H1 (cell line): ENCODE data around the gene IL1RAP. TPM values are rescaled to one million over a fixed set of nuclear protein-coding genes. Genes with fewer than 3 reads are reported as not detected.

Experiments
- CTCF ChIA-PET: fragments of 300-600 bp; sonication (Branson Sonifier 250); formaldehyde crosslinking; loops from one replicate; lab custom pipeline; 2021; ENCODE audit not compliant: partially characterized antibody; lab: Charles Lee
- POLR2A ChIA-PET: fragments of 300-600 bp; sonication (Branson Sonifier 250); formaldehyde crosslinking; loops from one replicate; lab custom pipeline; 2021; ENCODE audit warnings: inconsistent platforms; ENCODE audit not compliant: partially characterized antibody; lab: Charles Lee
- DNase-seq, 2 experiments: peaks; one replicate each; pipeline versions ENCODE4 v3.0.0 to v3.0.0-alpha.2; 2010 to 2022; ENCODE audit warnings: low spot score in 2 of 2, low read depth in 1 of 2, mixed read lengths in 1 of 2
- FAIRE-seq: peaks from 2 replicates; lab custom pipeline; 2011; peaks lifted over from hg19 to GRCh38; lab: Jason Lieb, UNC
- H2AFZ ChIP-seq: 2 replicates; pipeline ENCODE4 v1.8.1; 2012; ENCODE audit warnings: low read length, inconsistent platforms
- H2AK5ac ChIP-seq: 2 replicates; pipeline ENCODE4 v1.6.1; 2013; ENCODE audit warnings: low read depth, low read length
- H2BK120ac ChIP-seq: replicated peaks from 2 replicates; pipeline ENCODE3; 2013; ENCODE audit warnings: low read depth, low read length, inconsistent platforms
- H2BK12ac ChIP-seq: 2 replicates; pipeline ENCODE4 v1.6.1; 2013; ENCODE audit warnings: low read depth, low read length
- H2BK15ac ChIP-seq: 2 replicates; pipeline ENCODE4 v1.6.1; 2013; ENCODE audit warnings: low read length
- H2BK20ac ChIP-seq: 2 replicates; pipeline ENCODE4 v1.6.1; 2013; ENCODE audit warnings: low read length
- H2BK5ac ChIP-seq: 2 replicates; pipeline ENCODE4 v1.6.1; 2013; ENCODE audit warnings: low read depth, low read length
- H3K14ac ChIP-seq: 2 replicates; pipeline ENCODE4 v1.6.1; 2013; ENCODE audit warnings: inconsistent platforms; ENCODE audit not compliant: insufficient read length
- H3K18ac ChIP-seq: 2 replicates; pipeline ENCODE4 v1.6.1; 2013; ENCODE audit warnings: low read length; ENCODE audit errors: extremely low read depth
- H3K23ac ChIP-seq: 2 replicates; pipeline ENCODE4 v1.6.1; 2013; ENCODE audit warnings: inconsistent platforms; ENCODE audit not compliant: insufficient read length
- H3K23me2 ChIP-seq: 2 replicates; pipeline ENCODE4 v1.6.1; 2013; ENCODE audit warnings: low read depth, low read length
- H3K27ac ChIP-seq: 2 replicates; pipeline ENCODE4 v1.6.1; 2011; ENCODE audit warnings: low read depth, low read length, inconsistent platforms
- H3K27me3 ChIP-seq, 4 experiments: replicated peaks in 1 of 4; 1 replicate in 1 of 4; 2 replicates in 3 of 4; pipeline versions ENCODE4 v1.6.1 to v1.8.1; 2011 to 2013; ENCODE audit warnings: low read length in 3 of 4, mild to moderate bottlenecking in 3 of 4, inconsistent platforms in 2 of 4, mixed read lengths in 2 of 4, moderate library complexity in 1 of 4; ENCODE audit not compliant: control insufficient read depth in 3 of 4, insufficient read depth in 3 of 4; ENCODE audit errors: extremely low read depth in 1 of 4
- H3K36me3 ChIP-seq, 4 experiments: 2 replicates each; pipeline versions ENCODE4 v1.6.1 to v1.8.1; 2011 to 2013; ENCODE audit warnings: mild to moderate bottlenecking in 4 of 4, low read length in 3 of 4, moderate library complexity in 2 of 4, control low read depth in 1 of 4, inconsistent platforms in 1 of 4; ENCODE audit not compliant: insufficient read depth in 4 of 4, control insufficient read depth in 2 of 4
- H3K4ac ChIP-seq: replicated peaks from 2 replicates; pipeline ENCODE3; 2013; ENCODE audit warnings: low read length, low read depth, mixed read lengths, inconsistent platforms; ENCODE audit not compliant: insufficient read length
- H3K4me1 ChIP-seq, 4 experiments: replicated peaks in 1 of 4; 1 replicate in 1 of 4; 2 replicates in 3 of 4; pipeline versions ENCODE4 v1.6.1 to v1.8.1; 2011 to 2013; ENCODE audit warnings: low read length in 3 of 4, inconsistent platforms in 2 of 4, mixed read lengths in 1 of 4; ENCODE audit not compliant: insufficient read depth in 4 of 4, control insufficient read depth in 3 of 4
- H3K4me2 ChIP-seq, 2 experiments: 2 replicates each; pipeline versions ENCODE4 v1.6.1 to v1.8.1; 2011 to 2013; ENCODE audit warnings: low read depth in 2 of 2, low read length in 2 of 2, control low read depth in 1 of 2, inconsistent platforms in 1 of 2, mild to moderate bottlenecking in 1 of 2; ENCODE audit not compliant: insufficient read depth in 1 of 2
- H3K4me3 ChIP-seq, 4 experiments: fragments of 200-600, 300-600 bp in 1 of 4; sonication (generic), shearing (Covaris generic), sonication (Bioruptor Twin) in 1 of 4; 2 replicates each; pipeline versions ENCODE4 v1.5.1 to v1.8.1; 2011 to 2016; ENCODE audit warnings: low read length in 4 of 4, low read depth in 3 of 4, control low read depth in 2 of 4, inconsistent platforms in 2 of 4, mild to moderate bottlenecking in 2 of 4, mixed read lengths in 1 of 4, moderate library complexity in 1 of 4; ENCODE audit not compliant: insufficient read depth in 2 of 4; ENCODE audit errors: extremely low read depth in 1 of 4
- H3K56ac ChIP-seq: replicated peaks from 2 replicates; pipeline ENCODE3; 2013; ENCODE audit warnings: low read depth, mild to moderate bottlenecking, mixed read lengths, low read length, inconsistent platforms; ENCODE audit not compliant: insufficient read length
- H3K79me1 ChIP-seq: 2 replicates; pipeline ENCODE4 v1.6.1; 2013; ENCODE audit warnings: low read depth, low read length, control low read depth
- H3K79me2 ChIP-seq, 2 experiments: 2 replicates each; pipeline versions ENCODE4 v1.6.1 to v1.8.1; 2012 to 2013; ENCODE audit warnings: low read length in 2 of 2, mild to moderate bottlenecking in 2 of 2, inconsistent platforms in 1 of 2; ENCODE audit not compliant: insufficient read depth in 2 of 2, control insufficient read depth in 1 of 2
- H3K9ac ChIP-seq, 4 experiments: replicated peaks in 1 of 4; 1 replicate in 1 of 4; 2 replicates in 3 of 4; pipeline versions ENCODE4 v1.6.1 to v1.8.1; 2011 to 2013; ENCODE audit warnings: low read depth in 3 of 4, low read length in 3 of 4, control low read depth in 2 of 4, mild to moderate bottlenecking in 2 of 4, moderate library complexity in 2 of 4, inconsistent platforms in 1 of 4; ENCODE audit errors: extremely low read depth in 1 of 4
- H3K9me3 ChIP-seq, 2 experiments: 2 replicates each; pipeline versions ENCODE4 v1.6.1 to v1.8.1; 2012 to 2013; ENCODE audit warnings: mild to moderate bottlenecking in 2 of 2, moderate library complexity in 2 of 2, control low read depth in 1 of 2, inconsistent platforms in 1 of 2, low read depth in 1 of 2, low read length in 1 of 2, mixed read lengths in 1 of 2; ENCODE audit not compliant: insufficient read depth in 2 of 2
- H4K20me1 ChIP-seq, 2 experiments: replicated peaks in 1 of 2; 2 replicates each; pipeline versions ENCODE3 to v1.8.1; 2011 to 2013; ENCODE audit warnings: inconsistent platforms in 2 of 2, low read length in 2 of 2, mild to moderate bottlenecking in 1 of 2; ENCODE audit not compliant: insufficient read depth in 2 of 2, control insufficient read depth in 1 of 2
- H4K5ac ChIP-seq: 2 replicates; pipeline ENCODE4 v1.6.1; 2013; ENCODE audit warnings: low read length, low read depth, mixed read lengths, inconsistent platforms; ENCODE audit not compliant: insufficient read length
- H4K8ac ChIP-seq: 2 replicates; pipeline ENCODE4 v1.8.0; 2013; ENCODE audit warnings: mild to moderate bottlenecking, moderate library complexity, low read length, inconsistent platforms; ENCODE audit not compliant: insufficient read depth; ENCODE audit errors: extremely low read depth
- H4K91ac ChIP-seq: replicated peaks from 2 replicates; pipeline ENCODE3; 2013; ENCODE audit warnings: low read length, mixed read lengths, inconsistent platforms; ENCODE audit not compliant: insufficient read length
- ASH2L ChIP-seq: fragments of 200-600, 300-600 bp; sonication (generic); IDR thresholded peaks from one replicate; pipeline ENCODE4 v1.7.1; 2017; ENCODE audit warnings: low read length
- BACH1 ChIP-seq: IDR thresholded peaks from 2 replicates; pipeline ENCODE4 v1.6.1; 2012; ENCODE audit warnings: low read length, improper control_type of control experiment
- JUND ChIP-seq: IDR thresholded peaks from 2 replicates; pipeline ENCODE4 v1.6.1; 2011; ENCODE audit warnings: mild to moderate bottlenecking, improper control_type of control experiment, low read length
- KDM1A ChIP-seq: fragments of 200-600, 300-600 bp; sonication (generic); IDR thresholded peaks from 2 replicates; pipeline ENCODE4 v1.7.1; 2016; ENCODE audit warnings: mild to moderate bottlenecking, low read length, borderline replicate concordance
- SP4 ChIP-seq: IDR thresholded peaks from 2 replicates; pipeline ENCODE4 v1.6.1; 2012; ENCODE audit warnings: low read length, inconsistent platforms
- WGBS, 2 experiments: shearing (Covaris generic) in 1 of 2; methylation state at CpG; one replicate each; pipeline versions ENCODE4 v1.1.6 to v1.1.7; 2013 to 2015; ENCODE audit warnings: low lambda C conversion rate in 2 of 2, mixed read lengths in 2 of 2, inconsistent platforms in 1 of 2, low coverage in 1 of 2, missing lambda C conversion rate in 1 of 2; ENCODE audit not compliant: insufficient replicate concordance in 2 of 2, insufficient coverage in 1 of 2, insufficient read length in 1 of 2; ENCODE audit errors: extremely low coverage in 1 of 2, missing lambda C conversion rate in 1 of 2; 5-methylcytosine and 5-hydroxymethylcytosine counted together
- polyA plus RNA-seq, 7 experiments: library from polyadenylated mRNA; depleted of rRNA in 3 of 7; stranded (reverse) in 5 of 7; unstranded in 2 of 7; fragments of >200 nt in 5 of 7; fragments of 200-250 nt in 2 of 7; gene quantifications; 1 replicate in 5 of 7; 2 replicates in 1 of 7; 4 replicates in 1 of 7; pipeline versions ENCODE4 v1.2.1 to v1.2.3, GENCODE V29; 2011 to 2013; ENCODE audit warnings: missing spikeins in 2 of 7, mixed read lengths in 2 of 7
- total RNA-seq: library from RNA; stranded (reverse); fragmentation: NEBNext Ultra II Directional; extraction: Animal tissue kit (Norgen Biotek cat#: 25700); gene quantifications from 2 replicates; pipeline ENCODE4 v1.2.1, GENCODE V29; 2021

Gene IL1RAP
- total and polyA plus RNA-seq, 2 of the 8 experiments (the other 6 are each of a cell fraction or from before 2014, with no cell fraction given): 2.4 to 3.9 TPM

GRCh38 chr3:190629088-190629487 lies 115.2 kb downstream of the IL1RAP start:
- H4K91ac ChIP-seq: no peak overlapping the region
- TF ChIP-seq ASH2L: no peak
- no peak for TF ChIP-seq SP4
- TF ChIP-seq JUND: no peak
- no peak for TF ChIP-seq KDM1A
- no peak for TF ChIP-seq BACH1
- no peak overlapping the region for H2BK20ac ChIP-seq
- H3K18ac ChIP-seq: no peak overlapping the region
- DNase-seq (no peak), FAIRE-seq (no peak)
- no peaks in the 10 kb centered on the region for H3K79me2 ChIP-seq
- H2AFZ ChIP-seq: no peak overlapping the region
- H3K14ac ChIP-seq: no peak overlapping the region
- no peak overlapping the region for H3K27ac ChIP-seq
- no peak overlapping the region for H3K56ac ChIP-seq
- H3K9me3 ChIP-seq: no peaks in the 10 kb centered on the region
- no peak overlapping the region for H3K4ac ChIP-seq
- no peaks in the 10 kb centered on the region for H3K36me3 ChIP-seq
- no peaks in the 10 kb centered on the region for H4K20me1 ChIP-seq
- H3K4me3 ChIP-seq: no peak overlapping the region
- H3K79me1 ChIP-seq: no peaks in the 10 kb centered on the region
- no peak overlapping the region for H4K5ac ChIP-seq
- H3K23ac ChIP-seq: no peak overlapping the region
- no peak overlapping the region for H2BK12ac ChIP-seq
- no peak overlapping the region for H3K9ac ChIP-seq
- no peak overlapping the region for H2BK120ac ChIP-seq
- H2AK5ac ChIP-seq: no peak overlapping the region
- WGBS, 2 experiments: 95% methylated on average over 4 of the region's 4 CpGs; no CpG with 5 or more reads in 1 of the 2 experiments
- no peak overlapping the region for H2BK5ac ChIP-seq
- ChIA-PET POLR2A (no interaction called here), CTCF (interaction anchor here (0.9 to 1.4 kb wide), 2 partner anchors 10 to 68 kb away, joined by 3 to 4 read pairs; no protein-coding TSS in a partner anchor)
- no peak overlapping the region for H2BK15ac ChIP-seq
- no peak overlapping the region for H4K8ac ChIP-seq
- peaks cover 0 to 3% (median 0%) of the 10 kb centered on the region in 4 experiments; a peak in 1 of 7 replicates for H3K4me1 ChIP-seq
- no peaks in the 10 kb centered on the region for H3K27me3 ChIP-seq
- H3K4me2 ChIP-seq: no peak overlapping the region
- no peaks in the 10 kb centered on the region for H3K23me2 ChIP-seq
